PC-3 (cell line): Measurements from ENCODE around the gene SUCLA2. TPM values are rescaled to one million over a fixed set of nuclear protein-coding genes. Genes with fewer than 3 reads are reported as not detected.

Experiments
- ATAC-seq: fragments of 200-7000 bp; cut with Tn5 transposase; 2 replicates; pipeline ENCODE4 v1.9.1; 2020; ENCODE audit warnings: mild to moderate bottlenecking, moderate library complexity
- BruUV-seq: library from RNA; stranded (reverse); fragments of 400-500 nt; replicated peaks from 2 replicates; lab custom pipeline; 2021; lab: Mats Ljungman, UMichigan
- CTCF ChIA-PET: fragments of 300-600 bp; sonication (Branson Sonifier 250); formaldehyde crosslinking; loops from one replicate; lab custom pipeline; 2022; ENCODE audit warnings: antibody characterized with exemption; lab: Charles Lee
- POLR2A ChIA-PET: fragments of 300-600 bp; sonication (Branson Sonifier 250); formaldehyde crosslinking; loops from one replicate; lab custom pipeline; 2022; ENCODE audit warnings: antibody characterized with exemption; ENCODE audit not compliant: unreplicated experiment; lab: Charles Lee
- DNase-seq: peaks from one replicate; pipeline ENCODE4 v3.0.0-alpha.2; 2015
- H2AFZ ChIP-seq: fragments of 300-600 bp; sonication (generic); 2 replicates; pipeline ENCODE4 v1.6.0; 2016; ENCODE audit warnings: antibody characterized with exemption, low read length
- H3F3A ChIP-seq: fragments of 300-600 bp; sonication (generic); one replicate; pipeline ENCODE4 v1.6.0; 2017; ENCODE audit warnings: antibody characterized with exemption, low read length, control low read depth, mild to moderate bottlenecking; ENCODE audit not compliant: unreplicated experiment
- H3K27ac ChIP-seq: fragments of 300-600 bp; sonication (generic); 2 replicates; pipeline ENCODE4 v1.5.1; 2016; ENCODE audit warnings: mild to moderate bottlenecking, low read length
- H3K27me3 ChIP-seq: fragments of 300-600 bp; sonication (generic); 2 replicates; pipeline ENCODE4 v1.6.1; 2016; ENCODE audit warnings: low read length, mixed read lengths
- H3K36me3 ChIP-seq: fragments of 300-600 bp; sonication (generic); 2 replicates; pipeline ENCODE4 v1.6.1; 2016; ENCODE audit warnings: low read depth, mixed run types, low read length, mixed read lengths
- H3K4me1 ChIP-seq: fragments of 300-600 bp; sonication (generic); 2 replicates; pipeline ENCODE4 v1.5.1; 2016; ENCODE audit warnings: low read length; ENCODE audit not compliant: insufficient read depth
- H3K4me2 ChIP-seq: fragments of 300-600 bp; sonication (generic); 2 replicates; pipeline ENCODE4 v1.6.0; 2016; ENCODE audit warnings: low read length
- H3K4me3 ChIP-seq: fragments of 300-600 bp; sonication (generic); 2 replicates; pipeline ENCODE4 v1.5.1; 2016; ENCODE audit warnings: mild to moderate bottlenecking, low read length, mixed read lengths
- H3K79me2 ChIP-seq: fragments of 300-600 bp; sonication (generic); 2 replicates; pipeline ENCODE4 v1.6.1; 2017; ENCODE audit warnings: low read length, mixed read lengths
- H3K9ac ChIP-seq: fragments of 300-600 bp; sonication (generic); 2 replicates; pipeline ENCODE4 v1.6.0; 2016; ENCODE audit warnings: mild to moderate bottlenecking, low read length
- H3K9me2 ChIP-seq: fragments of 300-600 bp; sonication (generic); replicated peaks from 2 replicates; pipeline ENCODE4 v1.6.1; 2016; ENCODE audit warnings: mixed run types, low read length, mixed read lengths
- H3K9me3 ChIP-seq: fragments of 300-600 bp; sonication (generic); 2 replicates; pipeline ENCODE4 v1.6.1; 2016; ENCODE audit warnings: low read length, mixed read lengths
- H4K20me1 ChIP-seq: fragments of 300-600 bp; sonication (generic); 2 replicates; pipeline ENCODE4 v1.6.1; 2016; ENCODE audit warnings: low read length, mixed read lengths
- EZH2 ChIP-seq: fragments of 300-600 bp; sonication (generic); IDR thresholded peaks from one replicate; pipeline ENCODE4 v1.6.1; 2017; ENCODE audit warnings: antibody characterized with exemption, mild to moderate bottlenecking, low read length; ENCODE audit not compliant: unreplicated experiment
- EZH2phosphoT487 ChIP-seq: fragments of 300-600 bp; sonication (generic); IDR thresholded peaks from 2 replicates; pipeline ENCODE4 v1.6.1; 2018; ENCODE audit warnings: mild to moderate bottlenecking, antibody characterized with exemption, low read length, borderline replicate concordance
- intact Hi-C: fragments of 100-400 bp; cut with micrococcal nuclease; formaldehyde crosslinking; loops from 2 replicates; pipeline ENCODE4 v1.9.0; 2023
- total RNA-seq: library from RNA; depleted of rRNA; stranded (reverse); fragments of >200 nt; gene quantifications from 2 replicates; pipeline ENCODE4 v1.2.3, GENCODE V29; 2014
- TF ChIP-seq, protein P1 (sequence below): fragments of 300-600 bp; sonication (generic); conservative IDR thresholded peaks from 2 replicates; pipeline ENCODE4 v1.5.1; 2017; ENCODE audit warnings: antibody characterized with exemption, low read depth, mild to moderate bottlenecking, low read length

SUCLA2 gene
- total RNA-seq, 1 experiment from 2014 or later, result 35.0 TPM

DNA sequence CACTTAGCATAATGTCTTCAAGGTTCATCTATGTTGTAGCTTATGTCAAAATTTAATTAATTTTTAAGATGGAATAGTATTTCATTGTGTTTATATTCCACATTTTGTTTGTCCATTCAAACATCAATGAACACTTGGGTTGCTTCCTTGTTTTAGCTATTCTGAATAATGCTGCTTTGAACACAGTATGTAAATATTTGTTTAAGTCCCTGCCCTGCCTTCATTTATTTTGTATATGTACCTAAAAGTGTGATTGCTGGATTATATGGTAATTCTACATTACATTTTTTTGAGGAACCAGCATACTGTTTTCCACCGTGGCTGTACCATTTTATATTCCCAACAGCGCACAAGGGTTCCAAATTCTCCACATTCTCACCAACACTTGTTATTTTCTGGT lies 17.6 kb upstream of the SUCLA2 start:
- ATAC-seq (peak; percentile 64), DNase-seq (no peak)
- BruUV-seq, result no TSS peak
- H3K9ac ChIP-seq, result no peak overlapping the region
- H3F3A ChIP-seq, result no peaks in the 10 kb centered on the region
- H3K9me2 ChIP-seq, result no peaks in the 10 kb centered on the region
- TF ChIP-seq, protein P1, sequence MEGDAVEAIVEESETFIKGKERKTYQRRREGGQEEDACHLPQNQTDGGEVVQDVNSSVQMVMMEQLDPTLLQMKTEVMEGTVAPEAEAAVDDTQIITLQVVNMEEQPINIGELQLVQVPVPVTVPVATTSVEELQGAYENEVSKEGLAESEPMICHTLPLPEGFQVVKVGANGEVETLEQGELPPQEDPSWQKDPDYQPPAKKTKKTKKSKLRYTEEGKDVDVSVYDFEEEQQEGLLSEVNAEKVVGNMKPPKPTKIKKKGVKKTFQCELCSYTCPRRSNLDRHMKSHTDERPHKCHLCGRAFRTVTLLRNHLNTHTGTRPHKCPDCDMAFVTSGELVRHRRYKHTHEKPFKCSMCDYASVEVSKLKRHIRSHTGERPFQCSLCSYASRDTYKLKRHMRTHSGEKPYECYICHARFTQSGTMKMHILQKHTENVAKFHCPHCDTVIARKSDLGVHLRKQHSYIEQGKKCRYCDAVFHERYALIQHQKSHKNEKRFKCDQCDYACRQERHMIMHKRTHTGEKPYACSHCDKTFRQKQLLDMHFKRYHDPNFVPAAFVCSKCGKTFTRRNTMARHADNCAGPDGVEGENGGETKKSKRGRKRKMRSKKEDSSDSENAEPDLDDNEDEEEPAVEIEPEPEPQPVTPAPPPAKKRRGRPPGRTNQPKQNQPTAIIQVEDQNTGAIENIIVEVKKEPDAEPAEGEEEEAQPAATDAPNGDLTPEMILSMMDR, result no peak
- no peak for TF ChIP-seq EZH2phosphoT487
- no peak for TF ChIP-seq EZH2
- no peaks in the 10 kb centered on the region for H3K4me1 ChIP-seq
- no peaks in the 10 kb centered on the region for H3K9me3 ChIP-seq
- intact Hi-C loops, result no loop called here
- CTCF ChIA-PET, result no interaction called here
- H3K79me2 ChIP-seq, result no peaks in the 10 kb centered on the region
- no peaks in the 10 kb centered on the region for H3K36me3 ChIP-seq
- H3K27me3 ChIP-seq, result no peaks in the 10 kb centered on the region
- H3K27ac ChIP-seq, result no peak overlapping the region
- H2AFZ ChIP-seq, result no peak overlapping the region
- POLR2A ChIA-PET, result interaction anchor here (0.6 kb wide), 1 partner anchor 12 kb away, joined by 6 read pairs; no protein-coding TSS in a partner anchor
- H3K4me2 ChIP-seq, result no peak overlapping the region
- no peaks in the 10 kb centered on the region for H4K20me1 ChIP-seq
- no peak overlapping the region for H3K4me3 ChIP-seq

DNA sequence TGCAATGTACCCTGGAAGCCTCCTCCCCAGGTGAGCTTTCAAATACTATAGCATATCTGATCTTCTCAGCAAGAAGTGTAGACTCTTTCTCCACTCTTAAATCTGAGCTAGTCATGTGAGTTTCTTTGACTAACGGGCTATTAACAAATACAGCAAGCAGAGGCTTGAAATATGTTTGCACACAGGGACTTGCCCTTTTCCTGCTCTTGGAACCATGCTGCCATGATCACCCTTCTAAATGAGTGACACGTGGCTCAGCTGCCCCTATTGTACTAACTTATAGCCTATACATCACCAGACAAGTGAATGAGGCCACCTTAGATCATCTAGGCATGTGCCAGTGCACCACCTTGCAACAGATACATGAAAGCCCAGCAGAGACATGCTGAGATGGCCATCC lies 13.3 kb upstream of the SUCLA2 start:
- no peak for ATAC-seq

DNA sequence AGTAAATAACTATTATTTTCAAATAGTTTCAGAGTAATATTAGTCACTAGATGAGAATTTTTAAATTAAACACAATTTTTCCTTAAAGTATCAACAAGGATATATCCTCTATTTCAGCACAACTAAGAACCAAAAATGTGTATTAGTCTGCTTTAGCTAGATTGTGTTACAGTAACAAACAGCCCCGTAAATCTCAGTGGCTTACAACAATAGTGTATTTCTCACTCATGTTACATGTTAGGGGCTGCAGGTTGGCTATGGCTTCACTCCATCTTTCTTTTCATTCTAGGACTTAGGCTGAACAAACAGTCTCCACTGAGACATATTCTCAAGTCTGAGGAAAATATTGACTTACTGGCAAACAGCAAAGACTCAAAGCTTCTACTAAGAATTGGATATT lies 11.6 kb upstream of the SUCLA2 start:
- Histone ChIP-seq H3K9ac (no peak overlapping the region), H3K4me3 (no peak overlapping the region), H3K27ac (no peak overlapping the region), H3K4me2 (no peak overlapping the region), H3K9me3 (no peaks in the 10 kb centered on the region), H3K36me3 (no peaks in the 10 kb centered on the region), H3F3A (no peaks in the 10 kb centered on the region), H4K20me1 (no peaks in the 10 kb centered on the region), H3K27me3 (no peaks in the 10 kb centered on the region), H3K4me1 (peaks cover 15% of the 10 kb centered on the region), H2AFZ (no peak overlapping the region), H3K9me2 (no peaks in the 10 kb centered on the region), H3K79me2 (no peaks in the 10 kb centered on the region)
- DNase-seq (no peak), ATAC-seq (no peak)
- CTCF ChIA-PET, result no interaction called here
- BruUV-seq, result no TSS peak
- no peak for TF ChIP-seq EZH2phosphoT487
- no peak for TF ChIP-seq EZH2
- POLR2A ChIA-PET, result no interaction called here
- intact Hi-C loops, result no loop called here

More for the DNA sequence above, 13.3 kb upstream of the SUCLA2 start:
- ChIA-PET POLR2A (interaction anchor here (0.6 kb wide), 1 partner anchor 491 kb away, joined by 3 read pairs; no protein-coding TSS in a partner anchor), CTCF (no interaction called here)
- intact Hi-C loops, result no loop called here
- H3K4me3 ChIP-seq, result no peak overlapping the region
- H2AFZ ChIP-seq, result no peak overlapping the region
- no peaks in the 10 kb centered on the region for H3K9me3 ChIP-seq
- no TSS peak for BruUV-seq
- no peaks in the 10 kb centered on the region for H4K20me1 ChIP-seq
- DNase-seq, result no peak
- no peaks in the 10 kb centered on the region for H3K79me2 ChIP-seq
- H3K4me2 ChIP-seq, result no peak overlapping the region
- H3K27ac ChIP-seq, result no peak overlapping the region
- TF ChIP-seq, protein P1, result no peak
- TF ChIP-seq EZH2 (no peak), EZH2phosphoT487 (no peak)
- no peaks in the 10 kb centered on the region for H3K27me3 ChIP-seq
- no peaks in the 10 kb centered on the region for H3K36me3 ChIP-seq
- H3F3A ChIP-seq, result no peaks in the 10 kb centered on the region
- no peaks in the 10 kb centered on the region for H3K9me2 ChIP-seq
- peaks cover 6% of the 10 kb centered on the region for H3K4me1 ChIP-seq
- H3K9ac ChIP-seq, result no peak overlapping the region
